Stimulated activated CD4-positive, alpha-beta T cell treated with anti-CD3 and anti-CD28 coated beads, TNF-alpha, amount 100 ng/mL, for 1 hour (primary cell): ENCODE data around the gene ZNF219.
"Not testable (repeated sequence)": the region's sequence is repeated elsewhere in the genome, so short reads cannot be mapped to it uniquely, and the experiment has no call there.

Source experiments
- DNase-seq, 3 donors: peaks; one replicate each; pipeline ENCODE4 v3.0.0-alpha.2; 2020; ENCODE audit warnings: low read depth in 3 of 3, low spot score in 1 of 3

Gene ZNF219

GRCh38 chr14:21047378-21047781 lies 51.1 kb downstream of the ZNF219 start:
- DNase-seq: no peak

- DNase-seq: no peak
These were observed 54.4 kb downstream of the ZNF219 start for GRCh38 chr14:21043974-21044618.

- DNase-seq: no peak
These were observed 55.0 kb downstream of the ZNF219 start for GRCh38 chr14:21043387-21043973.

DNA sequence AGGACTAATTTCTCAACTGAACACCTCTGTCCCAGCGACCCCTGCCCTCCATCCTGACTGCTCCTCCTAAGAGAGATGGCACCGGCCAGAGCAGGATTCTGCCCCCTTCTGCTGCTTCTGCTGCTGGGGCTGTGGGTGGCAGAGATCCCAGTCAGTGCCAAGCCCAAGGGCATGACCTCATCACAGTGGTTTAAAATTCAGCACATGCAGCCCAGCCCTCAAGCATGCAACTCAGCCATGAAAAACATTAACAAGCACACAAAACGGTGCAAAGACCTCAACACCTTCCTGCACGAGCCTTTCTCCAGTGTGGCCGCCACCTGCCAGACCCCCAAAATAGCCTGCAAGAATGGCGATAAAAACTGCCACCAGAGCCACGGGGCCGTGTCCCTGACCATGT lies 55.5 kb downstream of the ZNF219 start:
- DNase-seq: no peak

DNA sequence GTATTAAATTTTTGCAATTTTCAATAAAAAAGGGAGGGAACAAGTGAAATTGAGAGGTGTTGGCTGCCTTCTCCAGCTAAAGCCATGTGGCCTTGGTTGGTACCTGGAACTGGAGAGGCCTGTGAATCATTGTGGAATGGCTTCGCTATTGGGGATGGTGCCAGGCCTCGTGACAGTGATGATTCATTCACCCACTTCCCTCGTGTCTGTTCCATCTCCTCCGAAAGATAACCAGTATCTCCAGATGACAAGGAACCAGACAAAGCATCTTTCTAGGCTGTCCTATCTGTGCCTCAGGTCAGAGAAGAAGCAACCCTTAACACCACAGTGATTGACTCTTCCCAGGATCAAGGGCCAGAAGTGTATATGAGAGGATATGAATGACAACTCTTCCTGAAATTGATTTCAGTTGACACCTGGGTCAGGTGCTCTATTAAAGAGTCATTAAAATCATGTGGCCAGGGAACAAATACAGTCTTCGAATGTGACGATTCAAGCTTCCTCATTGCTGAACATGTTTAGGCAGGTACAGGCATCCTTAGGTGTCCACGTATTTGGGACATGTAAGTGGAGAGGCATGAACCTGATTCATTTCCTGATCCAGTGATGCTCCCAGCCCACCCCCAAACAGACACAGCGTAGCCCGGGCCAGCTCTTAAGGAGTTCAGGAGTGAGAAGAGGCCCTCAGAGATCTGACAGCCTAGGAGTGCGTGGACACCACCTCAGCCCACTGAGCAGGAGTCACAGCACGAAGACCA lies 56.6 kb downstream of the ZNF219 start, which contains the start of gene RNASE7:
TSS of gene RNASE7 (plus strand) at position 687 of the 758 bp plus-strand sequence. CDS start 631 bp downstream, outside the sequence.
- DNase-seq: no peak

DNA sequence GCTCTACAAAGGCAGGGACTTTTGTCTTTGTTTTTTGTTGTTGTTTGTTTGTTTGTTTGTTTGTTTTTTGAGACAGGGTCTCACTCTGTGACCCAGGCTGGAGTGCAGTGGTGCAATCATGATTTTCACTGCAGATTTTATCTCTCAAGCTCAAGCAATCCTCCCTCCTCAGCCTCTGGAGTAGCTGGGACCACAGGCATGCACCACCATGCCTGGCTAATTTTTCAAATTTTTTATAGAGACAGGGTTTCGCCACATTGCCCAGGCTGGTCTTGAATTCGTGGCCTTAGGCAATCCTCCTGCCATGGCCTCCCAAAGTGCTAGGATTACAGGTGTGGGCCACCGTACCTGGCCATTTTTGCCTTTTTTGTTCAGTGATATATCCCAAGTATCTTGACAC lies 57.5 kb downstream of the ZNF219 start:
- not testable (repeated sequence) for DNase-seq

- no peak for DNase-seq
These were observed 58.0 kb downstream of the ZNF219 start for GRCh38 chr14:21040370-21040925.
